Right lobe of liver (tissue), 6 donors: ENCODE results near the gene CYP20A1. TPM values are rescaled to one million over a fixed set of nuclear protein-coding genes. Genes with fewer than 3 reads are reported as not detected.
A peak's percentile ranks its signal among the peaks of the same experiment; 100 is the strongest.
"Not testable (repeated sequence)": the region's sequence is repeated elsewhere in the genome, so short reads cannot be mapped to it uniquely, and the experiment has no call there.

Experiments
- ATAC-seq, 4 donors: fragments of 200-7000 bp; cut with Tn5 transposase; one replicate each; pipeline ENCODE4 v1.9.1; 2020; ENCODE audit warnings: mild to moderate bottlenecking in 4 of 4, moderate library complexity in 4 of 4
- DNase-seq, 3 donors: peaks; one replicate each; pipeline ENCODE4 v3.0.0-alpha.2; 2020
- H3K27ac ChIP-seq, 3 donors: fragments of 200-600 bp; one replicate each; pipeline ENCODE4 v1.8.0; 2022
- H3K27me3 ChIP-seq, 2 donors: fragments of 200-600 bp; one replicate each; pipeline ENCODE4 v1.8.0; 2022
- H3K36me3 ChIP-seq, 4 donors: fragments of 200-600 bp; sonication (generic) in 1 of 4; one replicate each; pipeline versions ENCODE4 v1.5.1 to v1.8.0; 2017 to 2022; ENCODE audit warnings: control low read depth in 1 of 4
- H3K4me1 ChIP-seq, 4 donors: fragments of 200-600 bp; sonication (generic) in 1 of 4; one replicate each; pipeline versions ENCODE4 v1.5.1 to v1.8.0; 2017 to 2022; ENCODE audit warnings: control low read depth in 1 of 4
- H3K4me3 ChIP-seq, 3 donors: fragments of 200-600 bp; one replicate each; pipeline ENCODE4 v1.8.0; 2022
- H3K9me3 ChIP-seq, 4 donors: fragments of 200-600 bp; sonication (generic) in 1 of 4; one replicate each; pipeline versions ENCODE4 v1.5.1 to v1.8.0; 2017 to 2022; ENCODE audit warnings: control low read depth in 1 of 4
- CTCF ChIP-seq, 4 donors: fragments of 200-600 bp in 3 of 4; fragments of 450-650 bp in 1 of 4; IDR thresholded peaks; one replicate each; pipeline versions ENCODE4 v1.5.1 to v1.8.0; 2016 to 2022; ENCODE audit warnings: antibody characterized with exemption in 4 of 4, mild to moderate bottlenecking in 2 of 4
- POLR2A ChIP-seq: fragments of 450-650 bp; IDR thresholded peaks from one replicate; pipeline ENCODE4 v1.6.1; 2017; ENCODE audit warnings: antibody characterized with exemption, mild to moderate bottlenecking
- WGBS: methylation state at CpG from one replicate; pipeline ENCODE4 v1.1.6; 2018; ENCODE audit warnings: low coverage, low lambda C conversion rate; ENCODE audit not compliant: insufficient coverage; ENCODE audit errors: missing lambda C conversion rate; 5-methylcytosine and 5-hydroxymethylcytosine counted together
- intact Hi-C, 2 donors: fragments of 100-400 bp; cut with DNase I; formaldehyde crosslinking; loops; one replicate each; pipeline versions ENCODE4 v1.11.2 to v1.14.1; 2022
- long read RNA-seq: library from polyadenylated mRNA; unstranded; transcript quantifications from one replicate; pipeline ENCODE4 v2.0.0, GENCODE V29; 2019
- total RNA-seq, 6 experiments: library from RNA; depleted of rRNA in 2 of 6; stranded (reverse); fragments of >200 nt in 2 of 6; fragmentation: NEBNext Ultra II Directional in 3 of 6; extraction: Animal tissue kit (Norgen Biotek cat#: 25700) in 3 of 6; gene quantifications; one replicate each; pipeline versions ENCODE4 v1.1.0 to v1.2.4, GENCODE V29; 2016 to 2023
- donor health status: DM: no; HTN: yes; CAD: no.
- donor health status: DM: no; HTN: no; CAD: no.
- donor health status: DM: no; HTN: no; CAD: no.
- donor health status: DM: no; HTN: yes; CAD: no.
- donor health status: DM: no; HTN: yes; CAD: no.

Gene CYP20A1
- 10 to 100 TPM; 13.1 to 20.8 (median 16.4) TPM for total RNA-seq
- long read RNA-seq, partial matches to known transcripts: 3 of 8 reads
- long read RNA-seq, other reads (novel, unspliced or antisense): 2 of 8 reads

DNA sequence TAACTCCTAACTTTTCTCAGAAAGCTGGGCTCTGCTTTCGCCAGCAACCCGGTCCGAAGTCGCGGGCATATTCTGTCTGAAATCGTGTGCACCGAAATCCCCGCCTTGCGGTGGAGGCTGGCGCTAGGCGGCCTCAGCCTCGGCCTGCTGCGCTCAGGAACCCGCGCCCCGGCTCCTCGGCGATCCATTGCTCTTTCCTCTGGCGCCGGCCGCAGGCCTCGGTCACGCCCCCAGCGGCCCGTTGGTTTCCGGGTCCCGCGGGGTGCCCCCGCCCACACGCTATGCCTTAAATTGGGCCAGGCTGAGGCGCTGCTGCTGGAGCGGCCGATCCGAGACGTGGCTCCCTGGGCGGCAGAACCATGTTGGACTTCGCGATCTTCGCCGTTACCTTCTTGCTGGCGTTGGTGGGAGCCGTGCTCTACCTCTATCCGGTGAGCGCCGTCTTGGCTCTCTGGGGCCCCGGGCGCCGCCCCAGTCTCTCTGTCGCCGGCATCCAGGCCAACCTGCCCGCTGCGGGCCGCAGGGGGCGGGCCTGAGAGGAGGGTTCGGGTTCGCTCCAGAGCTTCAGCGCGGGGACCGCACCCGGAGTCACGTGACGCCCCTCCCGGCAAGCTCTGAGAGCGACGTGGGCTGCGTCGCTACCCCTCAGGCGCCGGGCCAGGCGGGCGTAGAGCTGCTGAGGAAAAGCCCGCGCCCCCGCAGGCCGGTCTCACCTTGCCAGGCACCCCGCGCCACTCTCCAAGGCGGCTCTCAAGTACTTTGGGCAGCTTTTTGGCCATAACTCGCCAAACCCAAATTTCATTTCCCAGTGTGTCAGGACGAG is at the start of gene CYP20A1:
CYP20A1 (plus strand) TSS at position 315 of the 823 bp plus-strand sequence; CDS start at position 360, 45 bp downstream.
- 1% methylated on average over 18 of the region's 80 CpGs for WGBS
- TF ChIP-seq POLR2A (peak; percentile 96), CTCF (IDR thresholded peaks at IDR 0.05) (peak; percentile 30 to 39 (median 34))
- peaks cover 0 to 15% (median 4%) of the 10 kb centered on the region in 4 donors for H3K4me1 ChIP-seq
- peak within 1 kb of the TSS; percentile 87 to 92 (median 90) for H3K27ac ChIP-seq
- H3K9me3 ChIP-seq: no peaks in the 10 kb centered on the region
- H3K4me3 ChIP-seq: peak within 1 kb of the TSS; percentile 69 to 95 (median 75)
- intact Hi-C loops: no loop called here
- peaks cover 0 to 2% (median 0%) of the 10 kb centered on the region in 4 donors for H3K36me3 ChIP-seq
- ATAC-seq (peak; percentile 96 to 98 (median 97)), DNase-seq (peak; percentile 97)
- no peaks in the 10 kb centered on the region for H3K27me3 ChIP-seq

DNA sequence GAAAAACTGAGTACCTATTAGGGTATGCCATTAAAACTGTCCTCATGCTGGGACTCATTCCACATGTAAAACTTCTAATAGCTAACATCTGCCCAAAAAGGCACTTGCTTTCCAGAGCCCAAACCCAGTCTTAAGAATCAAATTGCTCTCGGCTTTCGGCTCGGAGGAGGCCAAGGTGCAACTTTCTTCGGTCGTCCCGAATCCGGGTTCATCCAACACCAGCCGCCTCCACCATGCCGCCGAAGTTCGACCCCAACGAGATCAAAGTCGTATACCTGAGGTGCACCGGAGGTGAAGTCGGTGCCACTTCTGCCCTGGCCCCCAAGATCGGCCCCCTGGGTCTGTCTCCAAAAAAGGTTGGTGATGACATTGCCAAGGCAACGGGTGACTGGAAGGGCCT is 48.3 kb upstream of the CYP20A1 start:
- 96% methylated on average over 7 of the region's 17 CpGs for WGBS
- intact Hi-C loops, H3K4me3 ChIP-seq, H3K27me3 ChIP-seq, ATAC-seq, DNase-seq, H3K4me1 ChIP-seq, H3K9me3 ChIP-seq, H3K27ac ChIP-seq: not testable (repeated sequence)
- H3K36me3 ChIP-seq: peaks cover 0 to 17% (median 7%) of the 10 kb centered on the region in 4 donors

DNA sequence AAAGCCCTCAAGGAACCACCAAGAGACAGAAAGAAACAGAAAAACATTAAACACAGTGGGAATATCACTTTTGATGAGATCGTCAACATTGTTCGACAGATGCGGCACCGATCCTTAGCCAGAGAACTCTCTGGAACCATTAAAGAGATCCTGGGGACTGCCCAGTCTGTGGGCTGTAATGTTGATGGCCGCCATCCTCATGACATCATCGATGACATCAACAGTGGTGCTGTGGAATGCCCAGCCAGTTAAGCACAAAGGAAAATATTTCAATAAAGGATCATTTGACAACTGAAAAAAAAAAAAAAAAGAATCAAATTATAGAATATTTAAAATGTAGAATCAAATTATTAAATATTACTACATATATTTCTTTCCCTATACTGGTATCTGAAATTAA is 47.8 kb upstream of the CYP20A1 start:
- H3K9me3 ChIP-seq, DNase-seq, ATAC-seq, H3K4me1 ChIP-seq, intact Hi-C loops, H3K27ac ChIP-seq, H3K27me3 ChIP-seq, H3K4me3 ChIP-seq: not testable (repeated sequence)
- whole genome bisulfite sequencing: 86% methylated on average over 3 of the region's 6 CpGs
- peaks cover 0 to 17% (median 7%) of the 10 kb centered on the region in 4 donors for H3K36me3 ChIP-seq

DNA sequence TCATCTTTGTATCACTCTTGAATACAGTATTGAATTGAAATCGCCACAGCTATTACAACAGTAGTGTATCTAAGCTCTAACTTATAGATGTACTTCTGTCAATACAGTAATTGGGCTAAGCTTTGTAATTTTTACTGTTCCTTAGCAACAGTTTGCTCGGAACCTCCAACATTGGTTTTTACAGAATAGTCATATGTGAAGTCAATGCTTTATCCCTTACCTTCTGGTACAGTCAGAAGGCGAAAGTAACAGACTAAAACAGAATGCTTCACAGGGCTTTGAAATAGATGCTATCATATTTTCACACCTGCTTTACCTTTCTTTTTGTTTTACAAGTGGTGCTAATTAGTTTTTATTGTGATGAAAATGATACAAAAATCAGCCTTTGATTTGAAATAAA is 46.9 kb upstream of the CYP20A1 start:
- peaks cover 0 to 18% (median 7%) of the 10 kb centered on the region in 4 donors for H3K36me3 ChIP-seq
- TF ChIP-seq POLR2A: no peak
- no peak for TF ChIP-seq CTCF (IDR thresholded peaks at IDR 0.05)
- ATAC-seq (no peak), DNase-seq (no peak)
- H3K9me3 ChIP-seq: no peaks in the 10 kb centered on the region
- H3K27me3 ChIP-seq: no peaks in the 10 kb centered on the region
- no peak overlapping the region for H3K4me3 ChIP-seq
- no peak overlapping the region for H3K27ac ChIP-seq
- H3K4me1 ChIP-seq: no peaks in the 10 kb centered on the region
- 96% methylated on average over 3 of the region's 3 CpGs for WGBS
- intact Hi-C loops: no loop called here

DNA sequence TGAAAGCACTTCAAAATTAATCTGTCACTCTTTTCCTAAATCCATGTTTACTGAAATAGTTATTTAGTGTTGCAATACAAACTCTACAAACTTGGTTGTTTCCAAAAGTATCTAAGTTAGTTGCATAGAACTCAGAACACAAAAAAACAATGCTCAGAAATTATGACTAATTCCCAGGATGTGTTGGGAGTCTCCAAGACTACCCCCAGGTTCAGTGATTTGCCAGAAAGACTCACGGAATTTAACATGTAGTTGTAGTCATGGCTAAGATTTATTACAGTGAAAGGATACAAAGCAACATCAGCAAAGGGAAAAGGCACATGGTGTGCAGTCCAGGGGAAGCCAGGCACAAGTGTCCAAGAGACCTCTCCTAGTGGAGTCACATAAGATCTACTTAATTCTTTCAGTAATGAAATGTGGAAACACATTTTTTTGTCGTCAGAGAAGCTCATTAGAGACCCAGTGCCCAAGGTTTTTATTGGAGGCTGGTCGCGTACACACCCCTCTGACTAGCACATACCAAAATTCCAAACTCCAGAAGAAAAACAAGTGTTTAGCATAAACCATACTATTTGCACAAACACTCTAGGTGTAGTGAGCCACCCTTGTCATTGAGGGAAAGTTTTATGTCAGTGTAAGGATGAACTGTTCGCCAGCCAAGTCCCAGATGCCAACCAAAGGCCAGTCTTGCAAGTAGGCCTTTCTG is 43.3 kb upstream of the CYP20A1 start:
- H3K4me3 ChIP-seq: no peak overlapping the region
- H3K9me3 ChIP-seq: no peaks in the 10 kb centered on the region
- peaks cover 0 to 31% (median 6%) of the 10 kb centered on the region in 4 donors for H3K36me3 ChIP-seq
- TF ChIP-seq POLR2A (no peak), CTCF (IDR thresholded peaks at IDR 0.05) (no peak)
- intact Hi-C loops: no loop called here
- DNase-seq: no peak
- 93% methylated on average over 4 of the region's 5 CpGs for WGBS
- H3K4me1 ChIP-seq: no peaks in the 10 kb centered on the region
- H3K27me3 ChIP-seq: no peaks in the 10 kb centered on the region
- ATAC-seq: no peak
- H3K27ac ChIP-seq: no peak overlapping the region
